HG02938 (cell line): ENCODE measurements around the gene CYP20A1.

ENCODE experiments used
- ATAC-seq: cut with Tn5 transposase; IDR thresholded peaks from one replicate; pipeline ENCODE4 v1.9.1; 2021; ENCODE audit warnings: mild to moderate bottlenecking, moderate library complexity; ENCODE audit not compliant: unreplicated experiment

Gene CYP20A1

DNA sequence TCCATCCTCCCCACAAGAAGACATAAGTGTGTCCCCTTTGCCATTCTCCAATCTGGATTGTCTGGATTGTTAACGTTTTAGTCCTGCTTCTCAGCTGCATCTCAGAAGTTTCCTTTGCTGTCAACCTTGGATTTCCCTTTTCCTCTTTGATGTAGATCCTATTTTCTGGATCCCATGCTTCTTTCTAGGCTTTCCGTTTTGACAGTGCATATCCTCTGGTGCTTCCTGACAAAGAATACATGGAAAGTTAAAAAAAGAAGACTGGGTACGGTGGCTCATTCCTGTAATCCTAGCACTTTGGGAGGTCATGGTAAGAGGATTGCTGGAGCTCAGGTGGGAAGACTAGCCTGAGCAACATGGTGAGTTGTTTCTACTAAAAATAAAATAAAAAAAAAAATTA, 116.1 kb downstream of the CYP20A1 start:
- no peak for ATAC-seq
